HG03039 (cell line): ENCODE data around the gene OR52W1.

Experiments used
- ATAC-seq: cut with Tn5 transposase; IDR thresholded peaks from one replicate; pipeline ENCODE4 v1.9.1; 2021; ENCODE audit warnings: mild to moderate bottlenecking, moderate library complexity; ENCODE audit not compliant: unreplicated experiment

OR52W1 gene

DNA sequence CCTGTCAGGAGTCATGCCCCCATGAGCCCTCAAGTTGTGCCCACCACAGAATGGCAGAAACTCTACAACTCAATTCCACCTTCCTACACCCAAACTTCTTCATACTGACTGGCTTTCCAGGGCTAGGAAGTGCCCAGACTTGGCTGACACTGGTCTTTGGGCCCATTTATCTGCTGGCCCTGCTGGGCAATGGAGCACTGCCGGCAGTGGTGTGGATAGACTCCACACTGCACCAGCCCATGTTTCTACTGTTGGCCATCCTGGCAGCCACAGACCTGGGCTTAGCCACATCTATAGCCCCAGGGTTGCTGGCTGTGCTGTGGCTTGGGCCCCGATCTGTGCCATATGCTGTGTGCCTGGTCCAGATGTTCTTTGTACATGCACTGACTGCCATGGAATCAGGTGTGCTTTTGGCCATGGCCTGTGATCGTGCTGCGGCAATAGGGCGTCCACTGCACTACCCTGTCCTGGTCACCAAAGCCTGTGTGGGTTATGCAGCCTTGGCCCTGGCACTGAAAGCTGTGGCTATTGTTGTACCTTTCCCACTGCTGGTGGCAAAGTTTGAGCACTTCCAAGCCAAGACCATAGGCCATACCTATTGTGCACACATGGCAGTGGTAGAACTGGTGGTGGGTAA is at the start of gene OR52W1:
TSS of gene OR52W1 (plus strand) at position 51 of the 637 bp plus-strand sequence. CDS start at position 51, 0 bp downstream.
- ATAC-seq, result no peak

- no peak for ATAC-seq
Observed at GRCh38 chr11:6151117-6151516, 47.9 kb upstream of the OR52W1 start.

DNA sequence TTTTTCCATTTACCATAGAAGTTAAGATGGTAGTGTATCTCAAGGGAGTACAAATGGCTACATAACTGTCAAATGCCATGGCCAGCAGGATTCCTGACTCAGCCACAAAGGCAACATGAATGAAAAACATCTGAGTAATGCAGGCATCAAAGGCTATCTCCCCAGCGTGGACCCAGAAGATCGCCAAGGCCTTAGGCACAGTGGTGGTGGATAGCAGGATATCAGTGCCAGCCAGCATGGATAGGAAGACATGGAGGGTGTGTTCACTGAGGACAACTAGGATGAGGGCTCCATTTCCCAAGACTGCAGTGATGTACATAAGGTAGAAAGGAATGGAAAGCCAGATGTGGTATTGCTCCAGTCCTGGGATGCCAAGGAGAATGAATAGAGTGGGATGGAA is 46.9 kb upstream of the OR52W1 start:
- ATAC-seq, result no peak

DNA sequence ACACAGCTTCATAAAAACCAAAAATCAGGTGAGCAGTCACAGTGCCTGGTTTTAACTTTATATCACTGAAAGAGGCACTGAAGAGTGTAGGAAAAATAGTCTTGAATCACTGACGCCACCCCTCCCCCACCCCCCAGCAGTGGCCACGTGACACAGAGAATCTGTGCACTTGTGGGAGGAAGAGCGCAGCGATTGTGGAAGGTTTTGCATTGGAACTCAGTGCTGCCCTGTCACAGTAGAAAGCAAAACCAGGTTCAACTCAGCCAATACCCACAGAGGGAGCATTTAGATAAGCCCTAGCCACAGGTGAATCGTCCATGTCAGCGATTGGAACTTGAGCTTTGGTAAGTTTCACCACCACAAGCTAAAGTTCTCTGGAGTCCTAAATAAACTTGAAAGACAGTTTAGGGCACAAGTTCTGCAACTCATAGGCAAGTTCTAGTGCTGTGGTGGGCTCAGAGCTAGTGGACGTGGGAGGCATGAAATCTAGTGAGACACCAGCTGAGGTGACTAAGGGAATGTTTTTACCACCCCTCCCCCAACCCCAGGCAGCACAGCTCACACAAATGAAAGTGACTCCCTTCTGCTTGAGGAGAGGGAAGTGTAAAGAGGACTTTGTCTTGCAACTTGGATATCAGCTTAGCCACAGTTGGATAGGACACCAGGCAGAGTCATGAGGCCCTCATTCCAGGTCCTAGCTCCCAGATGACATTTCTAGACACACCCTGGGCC is 42.2 kb upstream of the OR52W1 start:
- ATAC-seq, result no peak

GRCh38 chr11:6170226-6170625 is 28.8 kb upstream of the OR52W1 start, which contains the start of gene OR52B2:
TSS of gene OR52B2 (minus strand) at chr11:6170326. CDS start at chr11:6170326, 0 bp downstream.
- no peak for ATAC-seq

DNA sequence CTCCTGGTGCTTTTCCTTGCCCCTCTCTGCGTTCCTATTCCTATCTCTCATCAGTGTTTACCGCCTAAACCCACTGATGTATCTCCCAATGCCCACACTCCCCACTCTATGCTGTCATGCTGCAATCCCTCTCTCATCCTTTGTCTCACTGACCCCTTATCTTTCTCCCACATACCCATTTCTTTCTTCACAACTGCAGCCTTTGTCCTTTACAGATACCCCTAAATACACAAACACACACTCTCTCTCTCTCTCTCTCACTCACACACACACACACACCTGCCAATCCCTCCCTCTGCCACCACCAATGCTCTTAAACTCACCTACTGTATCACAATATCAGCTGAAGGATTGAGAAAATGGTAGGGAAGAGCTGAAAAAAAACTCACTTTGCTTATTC is 23.6 kb upstream of the OR52W1 start:
- ATAC-seq, result no peak

DNA sequence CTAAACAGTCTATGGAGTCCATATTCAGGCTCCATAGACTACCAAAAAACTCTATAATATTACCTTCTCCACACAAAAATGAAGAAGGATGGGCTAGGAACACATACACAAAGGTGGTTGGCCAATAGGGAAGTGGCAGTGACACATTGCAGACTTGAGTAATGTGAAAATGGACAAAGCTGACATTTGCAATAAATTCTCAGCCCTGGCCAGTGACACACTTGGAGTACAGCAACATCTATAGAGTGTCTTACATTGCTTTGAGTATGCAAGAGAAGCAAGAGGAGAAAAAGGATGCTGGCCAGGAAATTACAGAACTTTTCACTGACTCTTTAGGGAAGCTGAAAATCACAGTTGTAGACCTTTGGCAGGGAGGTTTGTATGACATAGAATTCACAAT is 7.3 kb upstream of the OR52W1 start:
- no peak for ATAC-seq

DNA sequence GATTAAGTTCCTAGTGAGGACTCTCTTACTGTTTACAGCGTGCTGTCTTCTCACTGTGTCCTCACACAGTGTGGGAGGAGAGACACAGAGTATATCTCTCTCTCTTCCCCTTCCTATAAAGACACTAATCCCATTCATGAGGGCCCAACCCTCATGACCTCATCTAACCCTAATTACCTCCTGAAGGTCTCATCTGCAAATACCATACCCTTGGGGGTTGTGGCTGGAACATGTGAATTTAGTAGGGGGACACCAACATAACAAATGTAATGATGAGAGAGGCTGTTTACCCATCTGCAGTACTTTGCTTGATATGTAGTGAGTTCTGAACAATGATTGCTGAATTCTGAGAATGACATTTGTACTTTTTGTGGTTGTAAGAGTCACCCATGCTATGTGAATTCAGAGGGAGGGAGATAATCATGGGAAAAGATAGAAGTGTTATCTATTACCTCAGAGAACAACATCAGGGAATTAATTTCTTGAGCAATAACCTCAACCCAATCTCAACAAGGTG is 4.9 kb upstream of the OR52W1 start:
- no peak for ATAC-seq

- no peak for ATAC-seq
Observed at GRCh38 chr11:6196396-6196795, 2.6 kb upstream of the OR52W1 start.

DNA sequence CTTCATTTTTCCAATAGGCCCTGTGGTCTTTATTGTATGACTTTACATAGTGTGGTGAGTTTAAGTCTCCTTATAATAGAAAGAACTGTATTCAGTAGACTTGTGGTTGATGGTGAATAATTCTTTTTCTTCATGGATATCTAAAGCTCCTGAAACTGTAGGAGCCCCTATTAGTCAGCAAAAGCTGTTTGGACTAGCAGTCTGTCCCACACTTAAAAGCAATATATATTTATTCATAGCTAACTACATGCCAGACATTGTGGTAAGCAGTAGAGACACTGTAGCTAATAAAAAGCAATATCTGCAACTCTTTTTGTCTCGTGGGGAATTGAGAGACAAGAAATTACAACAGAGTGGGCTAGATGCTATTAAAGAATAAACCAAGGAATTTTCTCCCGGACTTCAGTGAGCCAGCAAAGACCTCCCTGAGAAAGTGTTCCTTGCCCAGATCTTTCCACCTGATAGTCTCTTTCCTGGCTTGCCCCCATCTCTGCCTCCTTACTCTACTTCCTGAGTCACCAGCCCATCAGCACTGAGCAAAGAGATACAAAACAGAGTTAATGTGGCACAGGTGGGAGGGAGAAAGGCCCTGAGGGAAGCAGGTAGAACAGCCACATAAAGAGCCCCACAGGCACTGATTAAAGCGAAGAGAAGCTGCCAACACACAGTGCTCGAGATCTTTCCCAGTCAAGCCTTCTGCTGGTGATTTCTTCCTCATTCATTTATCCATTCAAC is 1.4 kb upstream of the OR52W1 start:
- no peak for ATAC-seq

DNA sequence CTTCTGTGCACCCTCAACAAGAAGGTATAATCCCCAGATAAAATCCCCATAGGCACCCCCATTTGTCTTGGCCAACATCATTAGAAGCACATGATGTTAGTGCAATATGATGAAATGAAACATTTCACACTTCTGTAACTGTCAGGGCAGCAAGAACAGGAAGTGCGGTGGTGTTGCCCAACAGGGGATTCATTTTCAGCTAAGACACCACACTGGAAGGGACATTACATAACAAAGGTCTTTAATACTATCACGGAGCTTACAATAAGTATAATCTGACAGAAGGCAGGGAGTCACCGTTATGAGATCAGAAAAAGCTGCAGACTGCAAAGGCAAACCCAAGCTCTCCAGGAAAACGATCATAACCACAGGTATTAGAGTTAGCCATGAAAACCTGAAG is 2.0 kb downstream of the OR52W1 start:
- no peak for ATAC-seq

GRCh38 chr11:6201481-6201880 is 2.5 kb downstream of the OR52W1 start:
- no peak for ATAC-seq

GRCh38 chr11:6202041-6202440 is 3.0 kb downstream of the OR52W1 start:
- ATAC-seq, result no peak

DNA sequence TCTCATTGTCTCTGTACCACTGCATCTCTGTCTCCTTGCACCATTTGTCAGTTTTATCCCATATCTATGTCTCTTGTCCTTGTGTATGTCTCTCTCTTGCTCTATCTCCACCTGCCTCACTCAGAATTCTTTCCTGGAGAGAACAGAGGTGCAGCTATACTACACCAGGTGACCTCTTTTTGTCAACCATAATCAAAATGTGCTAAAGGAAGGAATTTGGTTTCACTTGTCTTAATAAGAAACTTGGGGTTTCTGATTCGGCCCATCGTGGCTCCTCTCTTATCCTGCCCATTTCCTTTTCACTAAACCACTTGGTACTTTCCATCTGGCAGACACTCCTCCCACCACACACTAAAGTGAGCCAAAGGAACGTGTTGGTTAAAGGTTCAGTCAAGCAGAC is 4.3 kb downstream of the OR52W1 start:
- peak; percentile 55 for ATAC-seq

GRCh38 chr11:6204706-6205105 is 5.7 kb downstream of the OR52W1 start:
- ATAC-seq, result no peak

- ATAC-seq, result no peak
Observed at GRCh38 chr11:6205366-6205765, 6.3 kb downstream of the OR52W1 start, which contains the start of gene C11orf42. TSS of gene C11orf42 (plus strand) at chr11:6205557. CDS start at chr11:6205616, 59 bp downstream.

DNA sequence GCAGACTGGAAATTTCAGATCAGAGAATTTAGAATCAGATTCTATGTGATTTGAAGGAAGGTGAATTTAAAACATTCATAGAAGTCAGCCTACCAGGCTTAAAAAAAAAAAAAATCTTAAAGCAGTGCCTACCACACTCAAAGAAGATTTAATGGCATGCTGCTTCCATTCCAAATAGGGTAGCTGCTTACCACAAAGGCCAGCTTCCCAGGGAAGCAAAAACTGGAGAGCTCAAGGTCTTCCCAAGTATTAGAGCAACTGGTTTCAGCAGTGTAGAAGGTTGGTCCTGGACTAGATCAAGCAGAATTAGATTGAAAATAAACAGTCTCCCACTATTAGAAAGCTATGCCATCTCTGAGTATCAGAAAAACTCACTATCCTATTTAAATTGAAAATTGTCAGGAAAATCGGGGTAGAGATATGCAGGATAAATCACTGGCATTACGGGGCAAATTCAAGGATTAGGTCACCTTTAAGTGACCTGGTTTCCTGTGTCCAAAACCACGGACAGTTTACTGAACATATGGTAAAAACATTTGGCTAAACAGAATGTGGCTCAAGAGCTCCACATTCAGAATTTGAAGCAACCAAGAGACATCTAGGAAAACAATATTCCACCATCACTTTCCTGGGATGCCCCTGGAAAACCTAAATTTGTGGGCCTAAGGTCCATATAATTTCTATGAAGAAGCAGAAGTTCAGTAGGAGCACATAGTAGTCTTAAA is 7.6 kb downstream of the OR52W1 start:
- no peak for ATAC-seq

DNA sequence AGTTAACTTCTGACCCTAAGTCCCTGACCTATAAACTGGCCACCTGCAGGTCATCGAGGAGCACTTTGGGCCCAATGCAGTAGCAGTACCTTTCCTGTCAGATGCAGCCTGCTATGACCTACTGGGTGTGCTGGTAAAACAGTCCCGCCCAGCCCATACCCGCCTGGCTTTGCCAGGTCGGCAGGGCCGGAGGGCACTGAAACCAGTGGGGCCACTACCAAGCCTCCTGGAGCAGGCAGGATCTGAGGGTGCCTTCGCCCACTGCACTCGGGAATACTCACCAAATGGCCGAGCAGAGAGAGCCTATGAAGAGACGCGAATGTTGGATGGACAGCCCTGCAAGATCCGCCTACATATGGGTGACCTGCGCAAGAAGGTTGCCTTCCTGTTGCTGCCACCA is 10.8 kb downstream of the OR52W1 start:
- ATAC-seq, result no peak

GRCh38 chr11:6210274-6210955 is 11.4 kb downstream of the OR52W1 start:
- no peak for ATAC-seq

DNA sequence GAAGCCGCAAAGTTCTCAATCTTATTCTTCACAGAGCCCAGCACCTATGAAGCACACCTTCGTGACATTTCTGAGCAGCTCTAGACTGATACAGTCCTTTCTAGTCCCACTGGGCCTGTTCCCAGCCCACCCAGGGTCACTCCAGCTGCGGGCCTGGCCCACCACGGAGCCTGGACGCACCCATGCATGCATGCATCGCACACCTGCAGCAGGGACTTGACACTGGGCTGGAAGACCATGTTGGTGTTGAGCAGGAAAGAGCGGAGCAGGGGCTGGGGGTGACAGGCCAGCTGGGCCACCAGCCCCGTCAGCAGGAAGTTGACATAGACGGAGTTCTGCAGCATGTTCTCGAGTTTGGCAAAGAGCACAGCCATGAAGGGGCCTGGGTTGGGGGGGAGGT is 15.5 kb downstream of the OR52W1 start:
- ATAC-seq, result no peak
